CD4-positive, alpha-beta T cell treated with Interleukin-15 for 4 hours (primary cell): ENCODE data around the gene CAMTA1.

Experiments used
- DNase-seq: peaks from one replicate; pipeline ENCODE4 v3.0.0-alpha.2; 2020; ENCODE audit warnings: low spot score

Gene CAMTA1

GRCh38 chr1:7388141-7388487 lies 602.9 kb downstream of the CAMTA1 start:
- DNase-seq: no peak

- DNase-seq: no peak
Measured at GRCh38 chr1:7388488-7389185, 603.4 kb downstream of the CAMTA1 start.

- DNase-seq: no peak
Measured at GRCh38 chr1:7389201-7389905, 604.1 kb downstream of the CAMTA1 start.

- DNase-seq: no peak
Measured at GRCh38 chr1:7389906-7390603, 604.8 kb downstream of the CAMTA1 start.

- no peak for DNase-seq
Measured at GRCh38 chr1:7390604-7391000, 605.3 kb downstream of the CAMTA1 start.

- no peak for DNase-seq
Measured at GRCh38 chr1:7393136-7393535, 607.9 kb downstream of the CAMTA1 start.

- DNase-seq: no peak
Measured at GRCh38 chr1:7395251-7395650, 610.0 kb downstream of the CAMTA1 start.

GRCh38 chr1:7398982-7399381 lies 613.7 kb downstream of the CAMTA1 start:
- DNase-seq: no peak

- DNase-seq: no peak
Measured at GRCh38 chr1:7399514-7400125, 614.4 kb downstream of the CAMTA1 start.

- DNase-seq: no peak
Measured at GRCh38 chr1:7400566-7400965, 615.3 kb downstream of the CAMTA1 start.

GRCh38 chr1:7401814-7402547 lies 616.7 kb downstream of the CAMTA1 start:
- no peak for DNase-seq

GRCh38 chr1:7402548-7402850 lies 617.2 kb downstream of the CAMTA1 start:
- DNase-seq: no peak

GRCh38 chr1:7403265-7404045 lies 618.2 kb downstream of the CAMTA1 start:
- DNase-seq: no peak

- DNase-seq: no peak
Measured at GRCh38 chr1:7404046-7404742, 618.9 kb downstream of the CAMTA1 start.

- DNase-seq: no peak
Measured at GRCh38 chr1:7405844-7406500, 620.7 kb downstream of the CAMTA1 start.

- DNase-seq: no peak
Measured at GRCh38 chr1:7406641-7407543, 621.6 kb downstream of the CAMTA1 start.

GRCh38 chr1:7407544-7407895 lies 622.3 kb downstream of the CAMTA1 start:
- DNase-seq: no peak

GRCh38 chr1:7407980-7408770 lies 622.9 kb downstream of the CAMTA1 start:
- no peak for DNase-seq

- DNase-seq: no peak
Measured at GRCh38 chr1:7408771-7409150, 623.5 kb downstream of the CAMTA1 start.
